SK-N-SH (cell line): ENCODE results near the gene MEAK7. TPM values are rescaled to one million over a fixed set of nuclear protein-coding genes. Genes with fewer than 3 reads are reported as not detected.
A peak's percentile ranks its signal among the peaks of the same experiment; 100 is the strongest.

ENCODE experiments used
- CTCF ChIA-PET: fragments of 300-600, 350-600 bp; formaldehyde crosslinking; extraction: SDS; loops from one replicate; lab custom pipeline; 2021; lab: Yijun Ruan, JAX
- POLR2A ChIA-PET: fragments of 350-600 bp; sonication (Branson Sonifier 250); formaldehyde crosslinking; extraction: SDS; loops from one replicate; lab custom pipeline; 2020; ENCODE audit warnings: antibody characterized with exemption, inconsistent platforms; lab: Yijun Ruan, JAX
- DNase-seq: peaks from one replicate; pipeline ENCODE4 v3.0.0; 2012
- H2AFZ ChIP-seq: fragments of 200-600 bp; sonication (generic); 2 replicates; pipeline ENCODE4 v1.8.1; 2016; ENCODE audit warnings: antibody characterized with exemption, mild to moderate bottlenecking, low read depth
- H3F3A ChIP-seq: fragments of 200-600 bp; sonication (generic); replicated peaks from 2 replicates; pipeline ENCODE3; 2016; ENCODE audit warnings: antibody characterized with exemption, mild to moderate bottlenecking; ENCODE audit not compliant: insufficient read depth
- H3K27ac ChIP-seq, 2 experiments: fragments of 200-500 bp in 1 of 2; fragments of 200-600 bp in 1 of 2; sonication (Bioruptor generic) in 1 of 2; sonication (generic), shearing (Covaris generic) in 1 of 2; 2 replicates each; pipeline versions ENCODE4 v1.5.1 to v1.6.1; 2014 to 2016; ENCODE audit warnings: low read depth in 2 of 2, inconsistent platforms in 1 of 2, low read length in 1 of 2, mild to moderate bottlenecking in 1 of 2, mixed read lengths in 1 of 2
- H3K27me3 ChIP-seq: fragments of 200-600 bp; sonication (generic), shearing (Covaris generic); 2 replicates; pipeline ENCODE4 v1.6.1; 2016; ENCODE audit warnings: mixed run types; ENCODE audit not compliant: insufficient read depth
- H3K36me3 ChIP-seq, 2 experiments: fragments of 200-500 bp in 1 of 2; fragments of 200-600 bp in 1 of 2; sonication (Bioruptor generic) in 1 of 2; sonication (generic) in 1 of 2; replicated peaks in 1 of 2; 2 replicates each; pipeline versions ENCODE3 to v1.5.1; 2014 to 2016; ENCODE audit warnings: low read length in 1 of 2, mild to moderate bottlenecking in 1 of 2; ENCODE audit not compliant: insufficient read depth in 2 of 2, control insufficient read depth in 1 of 2
- H3K4me1 ChIP-seq, 2 experiments: fragments of 200-500 bp in 1 of 2; fragments of 200-600 bp in 1 of 2; sonication (Bioruptor generic) in 1 of 2; sonication (generic), shearing (Covaris generic) in 1 of 2; 2 replicates each; pipeline versions ENCODE4 v1.5.1 to v1.6.1; 2014 to 2016; ENCODE audit warnings: low read depth in 1 of 2, low read length in 1 of 2, mixed run types in 1 of 2; ENCODE audit not compliant: insufficient read depth in 2 of 2, control insufficient read depth in 1 of 2
- H3K4me2 ChIP-seq: fragments of 200-600 bp; sonication (generic), shearing (Covaris generic); 2 replicates; pipeline ENCODE4 v1.6.1; 2017; ENCODE audit warnings: mixed run types
- H3K4me3 ChIP-seq, 2 experiments: fragments of 200-500 bp in 1 of 2; fragments of 200-600 bp in 1 of 2; sonication (Bioruptor generic) in 1 of 2; sonication (generic), shearing (Covaris generic) in 1 of 2; 2 replicates each; pipeline versions ENCODE4 v1.5.1 to v1.8.1; 2014 to 2016; ENCODE audit warnings: low read depth in 2 of 2, inconsistent platforms in 1 of 2, low read length in 1 of 2, mild to moderate bottlenecking in 1 of 2, mixed read lengths in 1 of 2, moderate library complexity in 1 of 2
- H3K79me2 ChIP-seq: fragments of 200-600 bp; sonication (generic); 2 replicates; pipeline ENCODE4 v1.8.1; 2017; ENCODE audit warnings: mild to moderate bottlenecking; ENCODE audit not compliant: insufficient read depth
- H3K9ac ChIP-seq: fragments of 200-600 bp; sonication (generic); 2 replicates; pipeline ENCODE4 v1.6.1; 2017; ENCODE audit warnings: mixed run types
- H3K9me2 ChIP-seq: fragments of 200-600 bp; sonication (generic); 2 replicates; pipeline ENCODE4 v1.6.1; 2017; ENCODE audit warnings: mixed run types
- H3K9me3 ChIP-seq: fragments of 200-600 bp; sonication (generic); 2 replicates; pipeline ENCODE4 v1.6.1; 2017; ENCODE audit warnings: mixed run types, mild to moderate bottlenecking, moderate library complexity
- H4K20me1 ChIP-seq: fragments of 200-600 bp; sonication (generic); 2 replicates; pipeline ENCODE4 v1.6.1; 2017; ENCODE audit warnings: mild to moderate bottlenecking, mixed run types; ENCODE audit not compliant: insufficient read depth
- CHD2 ChIP-seq: fragments of 150-350 bp; IDR thresholded peaks from 2 replicates; pipeline ENCODE4 v1.6.1; 2018; ENCODE audit warnings: low read length; ENCODE audit not compliant: partially characterized antibody
- ELF1 ChIP-seq: IDR thresholded peaks from 2 replicates; pipeline ENCODE4 v1.4.0; 2012
- EP300 ChIP-seq, 2 experiments: IDR thresholded peaks; 2 replicates each; pipeline versions ENCODE4 v1.4.0 to v1.6.1; 2012; ENCODE audit warnings: borderline replicate concordance in 1 of 2, low read depth in 1 of 2, low read length in 1 of 2
- EZH2phosphoT487 ChIP-seq: fragments of 200-600 bp; sonication (generic); IDR thresholded peaks from 2 replicates; pipeline ENCODE4 v1.6.1; 2017; ENCODE audit warnings: low read depth, mixed run types, mild to moderate bottlenecking, antibody characterized with exemption, moderate library complexity, borderline replicate concordance
- FOSL2 ChIP-seq: IDR thresholded peaks from 2 replicates; pipeline ENCODE4 v1.4.0; 2012; ENCODE audit warnings: low read depth, mild to moderate bottlenecking, moderate library complexity, borderline replicate concordance
- FOXJ3 ChIP-seq: sonication (generic); formaldehyde crosslinking; IDR thresholded peaks from 2 replicates; pipeline ENCODE4 v1.5.1; 2020; ENCODE audit warnings: mild to moderate bottlenecking, missing genetic modification reagents
- FOXM1 ChIP-seq: IDR thresholded peaks from 2 replicates; pipeline ENCODE4 v1.4.0; 2012; ENCODE audit warnings: low read depth, mild to moderate bottlenecking
- GATA2 ChIP-seq: sonication (generic); formaldehyde crosslinking; IDR thresholded peaks from 2 replicates; pipeline ENCODE4 v1.5.0; 2020; ENCODE audit warnings: mild to moderate bottlenecking, missing genetic modification reagents
- JUND ChIP-seq: IDR thresholded peaks from 2 replicates; pipeline ENCODE4 v1.4.0; 2012
- MAX ChIP-seq: IDR thresholded peaks from 2 replicates; pipeline ENCODE4 v1.4.0; 2012; ENCODE audit warnings: low read depth
- MEF2A ChIP-seq: IDR thresholded peaks from 2 replicates; pipeline ENCODE4 v1.4.0; 2012; ENCODE audit warnings: low read depth, borderline replicate concordance
- MXI1 ChIP-seq: IDR thresholded peaks from 2 replicates; pipeline ENCODE4 v1.6.1; 2012; ENCODE audit warnings: mild to moderate bottlenecking, low read depth, low read length, improper control_type of control experiment
- NFIC ChIP-seq: IDR thresholded peaks from 2 replicates; pipeline ENCODE4 v1.4.0; 2012; ENCODE audit warnings: borderline replicate concordance
- NRF1 ChIP-seq: IDR thresholded peaks from 2 replicates; pipeline ENCODE4 v1.6.1; 2012; ENCODE audit warnings: low read depth, mild to moderate bottlenecking, low read length
- PBX3 ChIP-seq: IDR thresholded peaks from 2 replicates; pipeline ENCODE4; 2012
- POLR2AphosphoS5 ChIP-seq: IDR thresholded peaks from 2 replicates; pipeline ENCODE4 v1.6.1; 2012; ENCODE audit warnings: low read depth, low read length
- RAD21 ChIP-seq: IDR thresholded peaks from 2 replicates; pipeline ENCODE4 v1.6.1; 2012; ENCODE audit warnings: mild to moderate bottlenecking, low read length
- RCOR1 ChIP-seq: fragments of 150-350 bp; IDR thresholded peaks from 2 replicates; pipeline ENCODE4 v1.6.1; 2017; ENCODE audit warnings: antibody characterized with exemption, low read length
- REST ChIP-seq: IDR thresholded peaks from 2 replicates; pipeline ENCODE4 v1.6.1; 2012; ENCODE audit warnings: mild to moderate bottlenecking, low read depth, low read length, moderate library complexity
- RFX5 ChIP-seq: IDR thresholded peaks from 2 replicates; pipeline ENCODE4 v1.6.1; 2012; ENCODE audit warnings: mild to moderate bottlenecking, improper control_type of control experiment, low read length
- RXRA ChIP-seq: IDR thresholded peaks from 2 replicates; pipeline ENCODE4 v1.4.0; 2012; ENCODE audit warnings: low read depth, mild to moderate bottlenecking, borderline replicate concordance
- SIN3A ChIP-seq: IDR thresholded peaks from 2 replicates; pipeline ENCODE4 v1.6.1; 2012; ENCODE audit warnings: low read depth, mild to moderate bottlenecking, low read length, moderate library complexity, borderline replicate concordance
- SMC3 ChIP-seq: IDR thresholded peaks from 2 replicates; pipeline ENCODE4 v1.6.1; 2012; ENCODE audit warnings: low read depth, low read length, improper control_type of control experiment
- TCF12 ChIP-seq: IDR thresholded peaks from 2 replicates; pipeline ENCODE4 v1.4.0; 2012
- TEAD4 ChIP-seq: IDR thresholded peaks from 2 replicates; pipeline ENCODE4 v1.4.0; 2012; ENCODE audit warnings: mild to moderate bottlenecking, borderline replicate concordance; ENCODE audit not compliant: insufficient read depth
- YY1 ChIP-seq: IDR thresholded peaks from 2 replicates; pipeline ENCODE4 v1.4.0; 2012; ENCODE audit warnings: low read depth, mild to moderate bottlenecking
- ZBTB33 ChIP-seq: IDR thresholded peaks from 2 replicates; pipeline ENCODE4 v1.4.0; 2012; ENCODE audit warnings: low read depth, borderline replicate concordance
- WGBS: methylation state at CpG from one replicate; pipeline ENCODE4 v1.1.6; 2017; ENCODE audit warnings: low lambda C conversion rate; 5-methylcytosine and 5-hydroxymethylcytosine counted together
- polyA plus RNA-seq, 3 experiments: library from polyadenylated mRNA; depleted of rRNA; stranded (reverse); fragments of >200 nt; gene quantifications; 2 replicates each; pipeline ENCODE4 v1.2.3, GENCODE V29; 2012
- TF ChIP-seq, protein P1 (sequence below): fragments of 150-350 bp; IDR thresholded peaks from 2 replicates; pipeline ENCODE4 v1.6.1; 2016; ENCODE audit warnings: mild to moderate bottlenecking, low read depth, low read length

Gene MEAK7
- polyA plus RNA-seq, 1 of the 3 experiments (the other 2 are of a cell fraction) = 11.9 TPM

GRCh38 chr16:84513123-84513522, 8.7 kb upstream of the MEAK7 start:
- DNase-seq = no peak
- no peak overlapping the region for H3K27ac ChIP-seq
- H3K79me2 ChIP-seq = no peaks in the 10 kb centered on the region
- H3K4me3 ChIP-seq = no peak overlapping the region
- no peaks in the 10 kb centered on the region for H3K36me3 ChIP-seq
- H4K20me1 ChIP-seq = no peaks in the 10 kb centered on the region
- peaks cover 6% of the 10 kb centered on the region for H3F3A ChIP-seq
- no peak overlapping the region for H3K4me2 ChIP-seq
- WGBS = 64% methylated on average over 10 of the region's 10 CpGs
- H3K9me3 ChIP-seq = no peaks in the 10 kb centered on the region
- H3K9me2 ChIP-seq = no peaks in the 10 kb centered on the region
- H3K4me1 ChIP-seq = peaks cover 5 to 8% of the 10 kb centered on the region in 2 experiments; a peak in 2 of 4 replicates
- H3K27me3 ChIP-seq = no peaks in the 10 kb centered on the region
- CTCF ChIA-PET = interaction anchor here (0.6 to 5.1 kb wide), 7 partner anchors 13 to 458 kb away, joined by 3 to 79 read pairs (median 8); no protein-coding TSS in a partner anchor
- POLR2A ChIA-PET = no interaction called here
- no peak overlapping the region for H2AFZ ChIP-seq
- no peak overlapping the region for H3K9ac ChIP-seq
- TF ChIP-seq MAX (no peak), JUND (0 out of 2 replicates have a peak, but pooled peaks have one; percentile 9), TCF12 (peak; percentile 36; the same call in 1 of the 2 replicates), NFIC (peak; percentile 8; the same call in 1 of the 2 replicates), NRF1 (no peak), ZBTB33 (no peak), RXRA (peak; percentile 81; the same call in 1 of the 2 replicates), SMC3 (no peak), EP300 (IDR thresholded peaks at IDR 0.05; ENCODE audit: borderline replicate concordance in 1 of 2, low read depth in 1 of 2, low read length in 1 of 2) (no peak), MXI1 (no peak), MEF2A (no peak), EZH2phosphoT487 (no peak), POLR2AphosphoS5 (no peak), FOXJ3 (no peak), GATA2 (no peak), PBX3 (no peak), SIN3A (no peak), RAD21 (no peak), RFX5 (no peak), ELF1 (no peak), CHD2 (no peak), REST (no peak), YY1 (no peak), FOSL2 (no peak), FOXM1 (no peak), RCOR1 (no peak), TEAD4 (no peak)
- TF ChIP-seq, protein P1, sequence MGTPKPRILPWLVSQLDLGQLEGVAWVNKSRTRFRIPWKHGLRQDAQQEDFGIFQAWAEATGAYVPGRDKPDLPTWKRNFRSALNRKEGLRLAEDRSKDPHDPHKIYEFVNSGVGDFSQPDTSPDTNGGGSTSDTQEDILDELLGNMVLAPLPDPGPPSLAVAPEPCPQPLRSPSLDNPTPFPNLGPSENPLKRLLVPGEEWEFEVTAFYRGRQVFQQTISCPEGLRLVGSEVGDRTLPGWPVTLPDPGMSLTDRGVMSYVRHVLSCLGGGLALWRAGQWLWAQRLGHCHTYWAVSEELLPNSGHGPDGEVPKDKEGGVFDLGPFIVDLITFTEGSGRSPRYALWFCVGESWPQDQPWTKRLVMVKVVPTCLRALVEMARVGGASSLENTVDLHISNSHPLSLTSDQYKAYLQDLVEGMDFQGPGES = no peak
